ENCODE measurements around the gene ARL6IP1.
A peak's percentile ranks its signal among the peaks of the same experiment; 100 is the strongest.
"Not testable (repeated sequence)": the region's sequence is repeated elsewhere in the genome, so short reads cannot be mapped to it uniquely, and the experiment has no call there.

Gene ARL6IP1

GRCh38 chr16:18784917-18785623 lies 16.3 kb downstream of the ARL6IP1 start:
- H3K9me3 ChIP-seq (ENCODE audit: insufficient read depth, low read depth, low read length): no peaks in the 10 kb centered on the region
- no peak overlapping the region for H3K27ac ChIP-seq (ENCODE audit: low read depth, low read length)
- no peak overlapping the region for H4K8ac ChIP-seq (ENCODE audit: low read depth, low read length)
- H3K36me3 ChIP-seq (ENCODE audit: control insufficient read depth in 1 of 2, insufficient read depth in 2 of 2, low read length in 2 of 2): peaks cover 33 to 59% of the 10 kb centered on the region in 2 experiments
- H3K23ac ChIP-seq (ENCODE audit: low read length): no peak overlapping the region
- H2BK5ac ChIP-seq (ENCODE audit: low read depth, low read length, poor library complexity): no peak overlapping the region
- WGBS (ENCODE audit: extremely low coverage, insufficient coverage, insufficient read length): no CpG with 5 or more reads among the region's 8 CpGs
- H3K79me1 ChIP-seq (ENCODE audit: low read length): peaks cover 3% of the 10 kb centered on the region
- no peak overlapping the region for H3K4ac ChIP-seq (ENCODE audit: low read depth, low read length)
- H3K4me2 ChIP-seq (ENCODE audit: low read length): peak overlapping the region; percentile 22
- peaks cover 6 to 16% of the 10 kb centered on the region in 2 experiments for H3K4me1 ChIP-seq (ENCODE audit: control insufficient read depth in 1 of 2, insufficient read depth in 2 of 2, low read length in 2 of 2)
- no peak for DNase-seq
- no peak overlapping the region for H3K14ac ChIP-seq (ENCODE audit: low read length)
- H3K27me3 ChIP-seq (ENCODE audit: insufficient read depth, low read length): no peaks in the 10 kb centered on the region
- H3K4me3 ChIP-seq (ENCODE audit: low read depth, low read length): no peak overlapping the region
- H2BK120ac ChIP-seq (ENCODE audit: insufficient read depth, low read length, poor library complexity): no peak overlapping the region
- no peak overlapping the region for H3K18ac ChIP-seq (ENCODE audit: low read length)
- no peak overlapping the region for H4K91ac ChIP-seq (ENCODE audit: low read depth, low read length)
- no peak overlapping the region for H2BK12ac ChIP-seq (ENCODE audit: low read length)
- no peak overlapping the region for H4K12ac ChIP-seq (ENCODE audit: low read depth, low read length)
- peak overlapping the region; percentile 31 for H3K9ac ChIP-seq (ENCODE audit: low read length)
- H2AFZ ChIP-seq (ENCODE audit: insufficient read depth, low read length, poor library complexity): no peak overlapping the region
- peaks cover 20% of the 10 kb centered on the region for H3K79me2 ChIP-seq (ENCODE audit: control insufficient read depth, insufficient read depth, low read length, poor library complexity)
- H2AK5ac ChIP-seq (ENCODE audit: low read length): no peak overlapping the region

GRCh38 chr16:18783430-18784341 lies 17.7 kb downstream of the ARL6IP1 start:
- no peak overlapping the region for H3K23ac ChIP-seq (ENCODE audit: low read length)
- no peak overlapping the region for H2AFZ ChIP-seq (ENCODE audit: insufficient read depth, low read length, poor library complexity)
- H2BK12ac ChIP-seq (ENCODE audit: low read length): no peak overlapping the region
- H4K8ac ChIP-seq (ENCODE audit: low read depth, low read length): no peak overlapping the region
- H4K12ac ChIP-seq (ENCODE audit: low read depth, low read length): peak overlapping the region; percentile 80
- H3K36me3 ChIP-seq (ENCODE audit: control insufficient read depth in 1 of 2, insufficient read depth in 2 of 2, low read length in 2 of 2): peaks cover 33 to 58% of the 10 kb centered on the region in 2 experiments
- H2BK5ac ChIP-seq (ENCODE audit: low read depth, low read length, poor library complexity): no peak overlapping the region
- no peak overlapping the region for H3K4me2 ChIP-seq (ENCODE audit: low read length)
- H3K4me1 ChIP-seq (ENCODE audit: control insufficient read depth in 1 of 2, insufficient read depth in 2 of 2, low read length in 2 of 2): peaks cover 6 to 12% of the 10 kb centered on the region in 2 experiments
- H3K9ac ChIP-seq (ENCODE audit: low read length): no peak overlapping the region
- peaks cover 7% of the 10 kb centered on the region for H3K79me2 ChIP-seq (ENCODE audit: control insufficient read depth, insufficient read depth, low read length, poor library complexity)
- no peak overlapping the region for H3K14ac ChIP-seq (ENCODE audit: low read length)
- H2AK5ac ChIP-seq (ENCODE audit: low read length): no peak overlapping the region
- no peak for DNase-seq
- H3K79me1 ChIP-seq (ENCODE audit: low read length): no peaks in the 10 kb centered on the region
- no peak overlapping the region for H3K4ac ChIP-seq (ENCODE audit: low read depth, low read length)
- no CpG with 5 or more reads among the region's 17 CpGs for WGBS (ENCODE audit: extremely low coverage, insufficient coverage, insufficient read length)
- H3K27ac ChIP-seq (ENCODE audit: low read depth, low read length): no peak overlapping the region
- H3K18ac ChIP-seq (ENCODE audit: low read length): no peak overlapping the region
- H3K27me3 ChIP-seq (ENCODE audit: insufficient read depth, low read length): no peaks in the 10 kb centered on the region
- H4K91ac ChIP-seq (ENCODE audit: low read depth, low read length): no peak overlapping the region
- H2BK120ac ChIP-seq (ENCODE audit: insufficient read depth, low read length, poor library complexity): no peak overlapping the region
- no peak overlapping the region for H3K4me3 ChIP-seq (ENCODE audit: low read depth, low read length)
- no peaks in the 10 kb centered on the region for H3K9me3 ChIP-seq (ENCODE audit: insufficient read depth, low read depth, low read length)

- no peak overlapping the region for H3K4ac ChIP-seq (ENCODE audit: low read depth, low read length)
- no peak for DNase-seq
- no peak overlapping the region for H2BK120ac ChIP-seq (ENCODE audit: insufficient read depth, low read length, poor library complexity)
- no peak overlapping the region for H4K8ac ChIP-seq (ENCODE audit: low read depth, low read length)
- H3K79me2 ChIP-seq (ENCODE audit: control insufficient read depth, insufficient read depth, low read length, poor library complexity): peaks cover 4% of the 10 kb centered on the region
- H3K4me2 ChIP-seq (ENCODE audit: low read length): no peak overlapping the region
- no peak overlapping the region for H3K18ac ChIP-seq (ENCODE audit: low read length)
- no peak overlapping the region for H3K23ac ChIP-seq (ENCODE audit: low read length)
- H2BK12ac ChIP-seq (ENCODE audit: low read length): no peak overlapping the region
- WGBS (ENCODE audit: extremely low coverage, insufficient coverage, insufficient read length): no CpG with 5 or more reads among the region's 8 CpGs
- H2AFZ ChIP-seq (ENCODE audit: insufficient read depth, low read length, poor library complexity): no peak overlapping the region
- no peak overlapping the region for H4K12ac ChIP-seq (ENCODE audit: low read depth, low read length)
- H3K9ac ChIP-seq (ENCODE audit: low read length): no peak overlapping the region
- peaks cover 6 to 9% of the 10 kb centered on the region in 2 experiments for H3K4me1 ChIP-seq (ENCODE audit: control insufficient read depth in 1 of 2, insufficient read depth in 2 of 2, low read length in 2 of 2)
- H2BK5ac ChIP-seq (ENCODE audit: low read depth, low read length, poor library complexity): no peak overlapping the region
- H3K79me1 ChIP-seq (ENCODE audit: low read length): no peaks in the 10 kb centered on the region
- no peak overlapping the region for H3K14ac ChIP-seq (ENCODE audit: low read length)
- H2AK5ac ChIP-seq (ENCODE audit: low read length): no peak overlapping the region
- no peaks in the 10 kb centered on the region for H3K27me3 ChIP-seq (ENCODE audit: insufficient read depth, low read length)
- no peak overlapping the region for H4K91ac ChIP-seq (ENCODE audit: low read depth, low read length)
- no peaks in the 10 kb centered on the region for H3K9me3 ChIP-seq (ENCODE audit: insufficient read depth, low read depth, low read length)
- no peak overlapping the region for H3K27ac ChIP-seq (ENCODE audit: low read depth, low read length)
- peaks cover 30 to 52% of the 10 kb centered on the region in 2 experiments for H3K36me3 ChIP-seq (ENCODE audit: control insufficient read depth in 1 of 2, insufficient read depth in 2 of 2, low read length in 2 of 2)
- H3K4me3 ChIP-seq (ENCODE audit: low read depth, low read length): no peak overlapping the region
Observed at GRCh38 chr16:18782697-18783429, 18.5 kb downstream of the ARL6IP1 start.

GRCh38 chr16:18781232-18781631 lies 20.1 kb downstream of the ARL6IP1 start:
- H3K4me1 ChIP-seq (ENCODE audit: control insufficient read depth in 1 of 2, insufficient read depth in 2 of 2, low read length in 2 of 2); H3K4me3 ChIP-seq (ENCODE audit: low read depth, low read length); DNase-seq; H3K27ac ChIP-seq (ENCODE audit: low read depth, low read length); H2AK5ac ChIP-seq (ENCODE audit: low read length); H3K9ac ChIP-seq (ENCODE audit: low read length); H3K27me3 ChIP-seq (ENCODE audit: insufficient read depth, low read length); H2BK120ac ChIP-seq (ENCODE audit: insufficient read depth, low read length, poor library complexity); H4K91ac ChIP-seq (ENCODE audit: low read depth, low read length); H3K79me2 ChIP-seq (ENCODE audit: control insufficient read depth, insufficient read depth, low read length, poor library complexity); H2BK12ac ChIP-seq (ENCODE audit: low read length); H4K8ac ChIP-seq (ENCODE audit: low read depth, low read length); H3K4ac ChIP-seq (ENCODE audit: low read depth, low read length); H2AFZ ChIP-seq (ENCODE audit: insufficient read depth, low read length, poor library complexity); H3K4me2 ChIP-seq (ENCODE audit: low read length); H4K12ac ChIP-seq (ENCODE audit: low read depth, low read length); H3K23ac ChIP-seq (ENCODE audit: low read length); H3K9me3 ChIP-seq (ENCODE audit: insufficient read depth, low read depth, low read length); H2BK5ac ChIP-seq (ENCODE audit: low read depth, low read length, poor library complexity); H3K18ac ChIP-seq (ENCODE audit: low read length); H3K79me1 ChIP-seq (ENCODE audit: low read length); H3K14ac ChIP-seq (ENCODE audit: low read length): not testable (repeated sequence)
- peaks cover 23 to 36% of the 10 kb centered on the region in 2 experiments for H3K36me3 ChIP-seq (ENCODE audit: control insufficient read depth in 1 of 2, insufficient read depth in 2 of 2, low read length in 2 of 2)
- no CpG with 5 or more reads among the region's 6 CpGs for WGBS (ENCODE audit: extremely low coverage, insufficient coverage, insufficient read length)

Data from trophoblast cell (in vitro differentiated cells and primary cell).